ENCODE data around the gene MSI2. TPM values are rescaled to one million over a fixed set of nuclear protein-coding genes. Genes with fewer than 3 reads are reported as not detected.
A peak's percentile ranks its signal among the peaks of the same experiment; 100 is the strongest.

Gene MSI2
- total and polyA plus RNA-seq, 9 of the 15 experiments (the other 6 are each of a cell fraction or from before 2014, with no cell fraction given) = 4.6 to 61.8 (median 42.4) TPM

DNA sequence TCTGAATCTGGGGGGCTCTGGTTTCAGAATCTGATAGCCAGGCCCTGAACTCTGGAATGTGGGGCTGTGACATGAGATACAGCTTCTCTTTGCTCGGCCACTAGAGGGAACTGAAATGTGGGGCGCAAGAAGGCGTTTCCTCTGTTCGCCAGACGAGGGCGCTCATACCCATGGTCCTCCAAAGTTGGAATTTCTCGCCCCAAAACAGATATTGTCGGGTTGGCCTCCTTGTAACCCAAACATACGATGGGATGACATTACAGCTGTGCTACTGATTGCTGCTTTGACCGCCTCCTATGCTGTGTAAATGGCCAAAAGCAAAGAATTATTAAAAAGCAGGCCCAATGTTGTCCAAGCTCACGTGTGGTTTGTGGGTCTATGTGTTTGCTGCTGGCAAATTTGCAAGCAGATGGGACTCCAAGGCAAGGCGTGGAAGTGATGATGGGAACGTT lies 13.1 kb upstream of the MSI2 start (continued):
- TF ChIP-seq, protein P1, sequence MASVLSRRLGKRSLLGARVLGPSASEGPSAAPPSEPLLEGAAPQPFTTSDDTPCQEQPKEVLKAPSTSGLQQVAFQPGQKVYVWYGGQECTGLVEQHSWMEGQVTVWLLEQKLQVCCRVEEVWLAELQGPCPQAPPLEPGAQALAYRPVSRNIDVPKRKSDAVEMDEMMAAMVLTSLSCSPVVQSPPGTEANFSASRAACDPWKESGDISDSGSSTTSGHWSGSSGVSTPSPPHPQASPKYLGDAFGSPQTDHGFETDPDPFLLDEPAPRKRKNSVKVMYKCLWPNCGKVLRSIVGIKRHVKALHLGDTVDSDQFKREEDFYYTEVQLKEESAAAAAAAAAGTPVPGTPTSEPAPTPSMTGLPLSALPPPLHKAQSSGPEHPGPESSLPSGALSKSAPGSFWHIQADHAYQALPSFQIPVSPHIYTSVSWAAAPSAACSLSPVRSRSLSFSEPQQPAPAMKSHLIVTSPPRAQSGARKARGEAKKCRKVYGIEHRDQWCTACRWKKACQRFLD (CRISPR knock-in tag; IDR thresholded peaks at IDR 0.05) = no peak
- TF ChIP-seq ZNF408 (CRISPR knock-in tag; IDR thresholded peaks at IDR 0.05; ENCODE audit: low read depth) = no peak
- TF ChIP-seq STAG1 (CRISPR knock-in tag; IDR thresholded peaks at IDR 0.05; ENCODE audit: borderline replicate concordance) = peak; percentile 75; the same call in 1 of the 2 replicates
- TF ChIP-seq ATF7 (IDR thresholded peaks at IDR 0.05) = 0 out of 2 replicates have a peak, but pooled peaks have one; percentile 30
- no peak for TF ChIP-seq SMARCC2 (IDR thresholded peaks at IDR 0.05; ENCODE audit: low read depth)
- 0 out of 2 replicates have a peak, but pooled peaks have one; percentile 54 for TF ChIP-seq CHAMP1 (IDR thresholded peaks at IDR 0.05)
- peak; percentile 93 for TF ChIP-seq REST (IDR thresholded peaks at IDR 0.05; ENCODE audit: borderline replicate concordance)
- TF ChIP-seq REST (CRISPR knock-in tag; IDR thresholded peaks at IDR 0.05; ENCODE audit: low read depth) = no peak
- TF ChIP-seq ZNF444 (CRISPR knock-in tag; IDR thresholded peaks at IDR 0.05) = no peak
- TF ChIP-seq TAF9B (IDR thresholded peaks at IDR 0.05; ENCODE audit: partially characterized antibody) = no peak
- TF ChIP-seq, protein P2, sequence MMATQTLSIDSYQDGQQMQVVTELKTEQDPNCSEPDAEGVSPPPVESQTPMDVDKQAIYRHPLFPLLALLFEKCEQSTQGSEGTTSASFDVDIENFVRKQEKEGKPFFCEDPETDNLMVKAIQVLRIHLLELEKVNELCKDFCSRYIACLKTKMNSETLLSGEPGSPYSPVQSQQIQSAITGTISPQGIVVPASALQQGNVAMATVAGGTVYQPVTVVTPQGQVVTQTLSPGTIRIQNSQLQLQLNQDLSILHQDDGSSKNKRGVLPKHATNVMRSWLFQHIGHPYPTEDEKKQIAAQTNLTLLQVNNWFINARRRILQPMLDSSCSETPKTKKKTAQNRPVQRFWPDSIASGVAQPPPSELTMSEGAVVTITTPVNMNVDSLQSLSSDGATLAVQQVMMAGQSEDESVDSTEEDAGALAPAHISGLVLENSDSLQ (IDR thresholded peaks at IDR 0.05) = 0 out of 2 replicates have a peak, but pooled peaks have one; percentile 10
- TF ChIP-seq RBM39 (optimal IDR thresholded peaks at IDR 0.05; ENCODE audit: low read depth, low read length) = peak; percentile 82
- TF ChIP-seq ZNF79 (CRISPR knock-in tag; IDR thresholded peaks at IDR 0.05; ENCODE audit: low read depth) = no peak
- peak; percentile 23; the same call in 1 of the 2 replicates for TF ChIP-seq ZNF263 (CRISPR knock-in tag; IDR thresholded peaks at IDR 0.05; ENCODE audit: borderline replicate concordance)

Data from K562 (cell line).